22Rv1 (cell line): ENCODE data around the gene DDTL.

Source experiments
- ZFX ChIP-seq: fragments of 450-650 bp; IDR thresholded peaks from 2 replicates; pipeline ENCODE4 v1.6.1; 2017; ENCODE audit warnings: antibody characterized with exemption, borderline replicate concordance
- TF ChIP-seq, protein P1 (sequence below): fragments of 450-650 bp; IDR thresholded peaks from 2 replicates; pipeline ENCODE4 v1.5.1; 2017; ENCODE audit warnings: mild to moderate bottlenecking

DNA sequence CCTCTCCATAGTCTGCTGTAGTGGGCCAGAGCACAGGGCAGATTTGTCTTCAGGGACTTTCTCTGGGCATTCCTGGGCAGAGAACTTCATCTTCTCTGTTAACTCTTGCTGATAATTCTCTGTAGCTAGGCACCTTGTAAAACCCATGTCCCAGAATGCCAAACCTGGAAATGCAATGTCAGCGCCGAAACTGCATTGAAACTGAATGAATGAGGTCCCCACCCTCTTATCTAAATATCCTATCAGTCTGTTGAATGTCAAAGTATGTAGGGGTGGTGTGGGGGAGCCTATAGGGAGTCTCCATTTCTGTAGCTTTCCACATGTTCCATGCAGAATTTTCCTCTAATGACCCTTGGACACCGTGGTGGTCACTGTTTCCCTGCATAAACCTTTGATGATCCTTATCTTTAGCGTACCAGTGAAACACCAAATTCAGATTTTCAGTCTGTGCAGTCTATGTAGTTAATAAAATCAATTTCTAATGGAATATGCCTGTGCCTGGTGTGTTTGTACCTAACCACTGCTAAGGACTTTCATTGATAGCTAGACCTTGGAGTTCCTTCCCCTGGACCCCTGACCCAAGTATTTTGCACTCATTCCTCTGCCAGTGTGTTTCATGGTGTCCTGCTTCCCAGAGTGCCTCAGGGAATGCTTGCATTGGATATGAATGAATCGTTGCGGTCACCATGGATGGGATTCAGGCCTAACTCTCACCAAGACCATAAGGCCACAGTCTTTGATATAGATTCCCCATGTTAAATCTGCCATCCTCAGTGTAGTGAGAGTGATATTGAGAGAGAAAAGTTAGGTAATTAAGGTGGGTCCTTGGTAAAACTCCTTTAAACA is 41.9 kb downstream of the DDTL start:
- TF ChIP-seq, protein P1, sequence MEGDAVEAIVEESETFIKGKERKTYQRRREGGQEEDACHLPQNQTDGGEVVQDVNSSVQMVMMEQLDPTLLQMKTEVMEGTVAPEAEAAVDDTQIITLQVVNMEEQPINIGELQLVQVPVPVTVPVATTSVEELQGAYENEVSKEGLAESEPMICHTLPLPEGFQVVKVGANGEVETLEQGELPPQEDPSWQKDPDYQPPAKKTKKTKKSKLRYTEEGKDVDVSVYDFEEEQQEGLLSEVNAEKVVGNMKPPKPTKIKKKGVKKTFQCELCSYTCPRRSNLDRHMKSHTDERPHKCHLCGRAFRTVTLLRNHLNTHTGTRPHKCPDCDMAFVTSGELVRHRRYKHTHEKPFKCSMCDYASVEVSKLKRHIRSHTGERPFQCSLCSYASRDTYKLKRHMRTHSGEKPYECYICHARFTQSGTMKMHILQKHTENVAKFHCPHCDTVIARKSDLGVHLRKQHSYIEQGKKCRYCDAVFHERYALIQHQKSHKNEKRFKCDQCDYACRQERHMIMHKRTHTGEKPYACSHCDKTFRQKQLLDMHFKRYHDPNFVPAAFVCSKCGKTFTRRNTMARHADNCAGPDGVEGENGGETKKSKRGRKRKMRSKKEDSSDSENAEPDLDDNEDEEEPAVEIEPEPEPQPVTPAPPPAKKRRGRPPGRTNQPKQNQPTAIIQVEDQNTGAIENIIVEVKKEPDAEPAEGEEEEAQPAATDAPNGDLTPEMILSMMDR = no peak
- no peak for TF ChIP-seq ZFX
